ACC112 (cell line): ENCODE results near the gene TMEM37.

ENCODE experiments used
- H2AFZ ChIP-seq: fragments of 200-600 bp; sonication (generic); one replicate; pipeline ENCODE4 v1.6.0; 2017; ENCODE audit warnings: antibody characterized with exemption, low read length; ENCODE audit not compliant: unreplicated experiment
- H3K27ac ChIP-seq: fragments of 200-600 bp; sonication (generic); 2 replicates; pipeline ENCODE4 v1.5.1; 2014; ENCODE audit warnings: low read depth, mild to moderate bottlenecking, antibody characterized with exemption, low read length, moderate library complexity
- H3K27me3 ChIP-seq: fragments of 200-600 bp; sonication (generic); 2 replicates; pipeline ENCODE4 v1.6.1; 2014; ENCODE audit warnings: mild to moderate bottlenecking, antibody characterized with exemption, low read length, moderate library complexity, mixed read lengths; ENCODE audit not compliant: insufficient read depth
- H3K36me3 ChIP-seq: fragments of 200-600 bp; sonication (generic); 2 replicates; pipeline ENCODE4 v1.6.1; 2016; ENCODE audit warnings: mild to moderate bottlenecking, antibody characterized with exemption, low read length, moderate library complexity, mixed read lengths; ENCODE audit not compliant: insufficient read depth
- H3K4me1 ChIP-seq: fragments of 200-600 bp; sonication (generic); one replicate; pipeline ENCODE4 v1.6.1; 2016; ENCODE audit warnings: low read length, mixed read lengths; ENCODE audit not compliant: insufficient read depth, unreplicated experiment, control insufficient read depth
- H3K4me3 ChIP-seq: fragments of 200-600 bp; sonication (generic); 2 replicates; pipeline ENCODE4 v1.5.1; 2014; ENCODE audit warnings: mild to moderate bottlenecking, low read depth, low read length
- H3K79me2 ChIP-seq: fragments of 200-600 bp; sonication (generic); one replicate; pipeline ENCODE4 v1.6.0; 2016; ENCODE audit warnings: low read length; ENCODE audit not compliant: control insufficient read depth, unreplicated experiment, insufficient read depth

Gene TMEM37

DNA sequence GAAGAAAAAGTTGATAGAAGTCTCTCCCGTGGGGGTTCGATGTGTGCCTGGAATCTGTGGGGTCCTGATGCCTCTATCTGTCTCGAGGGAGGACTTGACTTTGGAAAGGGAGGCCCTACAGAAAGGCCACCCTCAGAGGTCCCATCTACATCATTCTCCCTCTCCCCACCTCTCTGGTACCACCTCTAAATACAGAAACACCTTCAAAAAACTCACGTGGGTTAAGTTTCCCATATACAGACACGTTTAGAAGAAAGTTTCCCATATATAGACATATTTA is 5.3 kb upstream of the TMEM37 start:
- Histone ChIP-seq H3K27me3 (peaks cover 49% of the 10 kb centered on the region), H3K79me2 (no peaks in the 10 kb centered on the region), H3K36me3 (no peaks in the 10 kb centered on the region), H2AFZ (no peak overlapping the region), H3K27ac (no peak overlapping the region), H3K4me1 (peaks cover 24% of the 10 kb centered on the region), H3K4me3 (no peak overlapping the region)

DNA sequence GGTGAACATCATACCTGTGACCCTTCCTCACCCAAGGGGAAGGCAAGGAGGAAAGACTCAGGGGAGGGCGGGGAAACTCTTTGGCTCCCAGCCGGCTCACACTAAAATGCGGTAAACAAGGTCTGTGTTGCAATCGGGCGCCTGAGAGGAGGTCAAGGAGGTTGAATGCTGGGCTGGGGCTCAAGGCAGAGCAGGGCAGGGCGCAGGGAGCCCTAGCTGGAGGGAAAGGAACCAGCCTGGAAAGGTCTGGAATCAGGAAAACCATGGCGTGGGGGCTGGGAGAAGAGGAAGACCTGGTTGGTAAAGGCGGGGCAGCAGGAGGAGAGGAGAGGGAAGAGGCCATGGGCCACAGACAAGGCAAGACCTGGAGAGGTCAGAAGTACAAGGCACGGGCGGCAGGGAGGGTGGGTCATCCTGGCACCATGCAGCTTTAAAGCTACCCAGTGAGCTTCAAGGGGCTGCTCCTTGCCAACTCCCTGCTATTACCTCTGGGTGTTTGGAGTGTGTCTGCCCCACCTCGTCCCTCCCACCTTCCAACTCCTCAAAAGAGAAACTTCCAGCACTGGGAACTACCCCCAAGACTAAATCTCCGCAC is 4.8 kb upstream of the TMEM37 start:
- Histone ChIP-seq H3K27ac (no peak overlapping the region), H3K79me2 (no peaks in the 10 kb centered on the region), H2AFZ (no peak overlapping the region), H3K27me3 (peaks cover 43% of the 10 kb centered on the region), H3K36me3 (no peaks in the 10 kb centered on the region), H3K4me1 (peaks cover 25% of the 10 kb centered on the region), H3K4me3 (no peak overlapping the region)

DNA sequence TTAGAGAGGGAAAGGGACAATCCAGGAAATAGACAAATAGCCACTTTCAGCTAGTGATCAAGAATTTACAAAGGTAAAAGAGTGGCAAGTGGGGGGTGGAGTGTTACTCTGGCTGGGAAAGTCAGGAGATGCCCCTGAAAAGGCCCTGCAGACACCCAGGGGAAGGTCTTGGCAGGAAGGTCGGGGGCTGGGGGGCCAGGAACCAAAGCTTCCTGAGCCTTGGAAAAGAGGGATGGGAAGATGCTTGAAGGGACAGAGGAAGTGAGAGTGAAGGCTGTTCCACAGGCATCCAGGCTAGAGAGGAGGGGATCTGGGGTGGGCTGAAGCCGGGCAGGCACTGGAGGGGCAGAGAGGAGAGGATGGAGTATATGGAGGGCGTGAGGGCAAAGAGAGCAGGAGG is 3.9 kb upstream of the TMEM37 start:
- H2AFZ ChIP-seq, result no peak overlapping the region
- no peaks in the 10 kb centered on the region for H3K79me2 ChIP-seq
- H3K4me3 ChIP-seq, result no peak overlapping the region
- peaks cover 25% of the 10 kb centered on the region for H3K4me1 ChIP-seq
- peaks cover 34% of the 10 kb centered on the region for H3K27me3 ChIP-seq
- no peaks in the 10 kb centered on the region for H3K36me3 ChIP-seq
- H3K27ac ChIP-seq, result no peak overlapping the region

DNA sequence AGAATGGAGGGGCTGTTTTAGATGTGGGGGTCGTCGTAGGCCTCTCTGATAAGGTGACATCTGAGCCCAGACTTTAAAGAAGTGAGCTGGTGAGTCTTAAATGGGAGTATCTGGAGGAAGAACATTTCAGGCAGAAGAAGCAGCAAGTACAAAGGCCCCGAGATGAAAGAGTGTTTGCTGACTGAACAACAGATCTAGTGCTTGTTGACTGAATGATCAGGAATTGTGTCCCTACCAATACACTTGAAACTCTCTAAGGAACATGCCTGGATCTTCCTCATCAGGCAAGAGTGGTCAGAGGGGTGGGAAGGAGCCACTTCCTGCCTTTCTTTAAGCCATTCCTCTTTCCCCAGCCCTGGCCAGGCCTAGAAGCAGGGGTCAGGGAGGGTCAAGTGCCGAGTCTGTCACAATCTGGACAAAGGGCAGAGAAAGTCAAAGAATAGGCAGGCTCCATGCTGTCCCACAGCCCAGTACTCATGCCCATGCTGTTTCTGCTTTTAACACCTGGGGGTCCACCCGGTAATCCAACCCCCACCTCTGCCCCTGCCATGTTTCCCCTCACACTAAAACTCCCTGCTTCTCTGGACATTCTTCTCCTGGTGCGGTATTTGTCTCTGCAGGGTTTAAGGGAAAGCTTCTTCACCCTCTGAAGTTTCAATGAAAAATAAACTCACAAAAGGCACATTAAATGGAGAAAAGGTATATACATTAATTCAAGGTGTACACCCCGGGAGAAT is 3.0 kb upstream of the TMEM37 start:
- Histone ChIP-seq H3K79me2 (no peaks in the 10 kb centered on the region), H3K4me1 (peaks cover 25% of the 10 kb centered on the region), H3K36me3 (no peaks in the 10 kb centered on the region), H3K4me3 (no peak overlapping the region), H3K27me3 (peaks cover 28% of the 10 kb centered on the region), H3K27ac (no peak overlapping the region), H2AFZ (no peak overlapping the region)

DNA sequence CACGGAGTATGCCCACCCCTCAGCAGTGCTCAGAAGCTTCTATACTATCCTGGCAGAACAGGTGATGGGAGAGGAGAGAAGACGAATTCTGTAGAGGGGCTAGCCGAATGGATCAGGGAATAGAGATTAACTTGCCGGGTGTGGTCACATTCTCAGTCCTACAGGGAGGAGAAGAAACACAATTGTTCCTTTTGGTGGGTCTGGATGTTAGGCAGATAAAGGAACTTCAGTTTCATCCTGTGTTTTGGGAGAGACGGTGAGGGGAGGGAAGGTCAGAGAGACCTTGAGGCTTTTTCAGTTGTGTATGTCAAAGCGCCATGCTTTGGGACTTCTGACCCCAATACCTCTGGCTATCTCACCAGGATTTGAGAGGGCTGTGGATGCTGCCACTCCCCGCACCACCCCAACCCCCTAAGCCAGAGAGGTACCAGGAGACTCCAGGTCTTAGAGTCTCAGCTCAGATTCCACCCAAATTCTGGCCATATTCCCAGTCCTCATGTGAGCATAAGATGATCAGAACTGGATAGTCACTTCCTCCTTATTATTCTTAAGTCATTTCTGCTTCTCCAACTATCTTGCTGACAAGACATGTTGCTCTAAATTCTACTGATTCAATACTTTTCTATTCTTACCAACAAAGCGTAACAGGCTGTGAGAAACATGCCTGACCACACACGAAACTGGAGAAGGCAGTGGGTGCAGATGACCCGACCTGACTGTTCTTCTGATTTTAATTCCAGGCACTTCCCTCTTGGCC is 2.3 kb upstream of the TMEM37 start:
- Histone ChIP-seq H3K4me1 (peaks cover 25% of the 10 kb centered on the region), H3K4me3 (no peak overlapping the region), H3K36me3 (no peaks in the 10 kb centered on the region), H3K79me2 (no peaks in the 10 kb centered on the region), H3K27me3 (peaks cover 26% of the 10 kb centered on the region), H2AFZ (no peak overlapping the region), H3K27ac (no peak overlapping the region)

DNA sequence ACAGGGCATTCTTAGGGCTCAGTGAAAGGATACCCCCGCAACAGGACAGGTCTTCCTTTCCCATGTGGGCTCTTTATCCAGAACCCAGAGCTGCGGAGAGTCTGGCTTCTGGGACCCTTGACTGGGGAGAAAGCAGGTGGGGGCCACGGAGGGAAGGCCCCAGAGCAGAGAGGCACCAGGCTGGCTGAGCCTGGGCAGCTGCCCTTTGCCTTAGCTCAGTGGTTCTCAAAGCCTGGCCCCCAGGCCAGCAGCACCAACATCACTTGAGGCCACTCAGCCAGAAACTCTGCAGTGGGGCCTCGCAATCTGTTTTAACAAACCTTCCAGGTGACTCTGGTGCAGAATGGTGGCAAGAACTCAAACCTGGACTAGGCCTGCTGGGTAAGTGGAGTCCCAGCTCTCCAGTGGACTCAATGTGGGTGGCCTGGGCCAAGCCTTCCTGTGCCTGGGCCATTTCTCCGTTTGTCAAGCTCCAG is 1.6 kb upstream of the TMEM37 start:
- Histone ChIP-seq H3K4me3 (no peak overlapping the region), H2AFZ (no peak overlapping the region), H3K27me3 (peaks cover 22% of the 10 kb centered on the region), H3K36me3 (no peaks in the 10 kb centered on the region), H3K27ac (no peak overlapping the region), H3K4me1 (peaks cover 25% of the 10 kb centered on the region), H3K79me2 (no peaks in the 10 kb centered on the region)

DNA sequence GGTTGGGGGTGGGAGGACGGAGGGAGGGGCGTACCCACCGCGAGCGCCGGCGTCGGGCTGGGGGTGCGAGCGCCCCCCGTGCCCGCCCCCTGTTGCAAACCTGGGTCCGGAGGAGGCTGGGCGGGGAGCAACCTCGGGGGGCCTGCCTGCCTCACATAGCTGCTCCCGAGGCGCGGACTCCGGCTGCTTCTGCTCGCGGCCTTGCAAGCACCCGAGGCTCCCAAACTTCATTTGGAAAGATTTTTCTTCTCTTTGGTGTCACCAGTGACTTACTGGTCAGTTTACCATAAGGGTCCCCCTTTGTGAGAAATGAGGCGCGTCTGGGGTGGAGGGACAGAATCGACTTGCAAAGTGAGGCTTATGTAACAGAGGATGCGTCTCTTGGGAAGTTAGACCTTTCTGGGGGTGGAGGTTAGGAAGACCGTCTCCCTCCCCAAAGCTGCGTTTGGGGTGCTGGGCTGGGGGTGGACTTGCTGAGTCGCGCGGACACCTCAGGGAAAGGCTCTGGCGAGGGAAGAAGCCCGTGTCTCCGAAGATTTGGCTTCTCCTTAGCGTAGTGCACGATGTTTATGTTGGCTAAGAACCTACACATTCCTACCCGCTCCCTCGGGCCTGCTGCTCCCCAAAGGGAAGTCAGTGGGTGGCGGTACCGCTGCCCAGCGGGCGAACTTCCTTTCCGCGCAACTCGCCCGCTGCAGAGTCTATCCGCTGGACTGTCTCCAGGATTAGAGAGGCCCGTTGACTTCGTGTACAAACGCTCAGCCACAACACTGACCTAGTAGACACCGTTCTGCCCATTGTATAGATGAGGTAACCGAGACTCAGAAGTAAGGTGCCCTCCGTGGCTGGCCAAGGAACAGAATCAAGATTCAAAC is 559 bp downstream of the TMEM37 start:
- no peaks in the 10 kb centered on the region for H3K79me2 ChIP-seq
- 0 out of 2 replicates have a peak, but pooled peaks cover 5% of the 10 kb centered on the region for H3K27me3 ChIP-seq
- peak overlapping the region; percentile 72 for H3K4me3 ChIP-seq
- H2AFZ ChIP-seq, result peak overlapping the region; percentile 47
- H3K27ac ChIP-seq, result no peak overlapping the region
- H3K4me1 ChIP-seq, result peaks cover 13% of the 10 kb centered on the region
- no peaks in the 10 kb centered on the region for H3K36me3 ChIP-seq

DNA sequence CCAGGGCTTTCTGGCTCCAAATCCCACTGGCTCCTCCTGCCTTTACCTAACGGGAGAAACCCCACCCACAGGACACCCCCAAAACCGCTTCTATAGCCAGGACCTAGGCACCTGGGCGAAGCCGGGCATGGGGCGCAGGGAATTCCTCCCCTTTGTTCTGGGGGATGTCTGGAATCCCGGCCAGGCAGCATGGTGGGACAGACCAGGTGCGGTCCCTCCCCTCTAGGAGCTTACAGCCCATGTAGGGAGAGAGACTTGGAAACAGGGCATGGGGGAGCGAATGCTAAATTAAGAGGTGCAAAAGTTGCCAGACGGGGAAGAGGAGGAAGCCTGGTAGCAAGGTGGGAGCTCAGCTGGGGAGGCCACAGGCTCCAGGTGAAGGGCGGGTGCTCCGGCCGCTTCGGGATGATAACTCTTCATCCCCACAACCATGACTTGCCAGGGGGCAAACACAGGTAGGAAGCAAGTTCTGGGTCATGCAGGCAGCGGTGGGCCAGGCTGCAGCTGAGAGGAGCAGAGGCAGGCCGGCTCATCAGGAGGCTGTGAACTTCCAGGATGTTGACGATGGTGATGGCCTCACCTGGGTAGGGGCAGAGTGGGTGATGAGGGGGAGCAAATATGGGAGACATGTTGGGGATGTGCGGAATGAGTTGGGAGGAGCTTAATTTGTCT is 1.3 kb downstream of the TMEM37 start:
- peaks cover 13% of the 10 kb centered on the region for H3K4me1 ChIP-seq
- no peak overlapping the region for H3K27ac ChIP-seq
- H3K36me3 ChIP-seq, result no peaks in the 10 kb centered on the region
- no peaks in the 10 kb centered on the region for H3K27me3 ChIP-seq
- H2AFZ ChIP-seq, result no peak overlapping the region
- H3K4me3 ChIP-seq, result no peak overlapping the region
- H3K79me2 ChIP-seq, result no peaks in the 10 kb centered on the region

DNA sequence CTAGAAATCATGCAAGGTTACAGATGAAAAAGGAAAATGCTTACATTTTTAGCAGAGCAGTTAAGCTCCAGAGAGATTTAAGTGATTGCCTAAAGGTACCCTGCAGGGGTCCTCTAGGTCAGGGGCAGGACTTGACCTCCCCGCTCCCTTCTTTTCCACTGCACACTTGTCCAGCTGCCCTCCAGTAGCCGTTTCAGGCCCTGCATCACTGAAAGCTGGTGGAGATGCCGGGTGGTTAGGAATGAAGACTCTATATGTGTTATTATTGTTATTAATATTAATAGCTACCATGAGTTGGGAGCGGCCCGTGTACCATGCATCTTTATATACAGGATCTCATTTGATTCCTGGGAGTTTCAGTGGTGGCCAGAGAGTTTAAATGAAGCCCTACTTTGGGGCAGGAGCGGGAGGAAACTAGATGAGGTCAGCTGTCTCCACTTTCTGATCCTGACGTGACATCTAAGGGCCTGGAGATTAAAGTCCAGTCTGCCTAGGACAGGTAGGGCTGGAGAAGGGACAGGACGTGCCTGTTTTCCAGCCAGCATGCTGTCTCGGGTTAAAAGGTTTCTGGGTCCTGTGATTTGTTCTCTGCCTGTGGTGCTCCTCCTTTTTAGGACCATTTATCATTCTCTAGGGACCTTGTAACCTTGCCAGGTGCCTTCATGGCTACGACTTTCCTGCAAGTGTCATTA is 2.1 kb downstream of the TMEM37 start:
- no peaks in the 10 kb centered on the region for H3K79me2 ChIP-seq
- H3K27me3 ChIP-seq, result peaks cover 3% of the 10 kb centered on the region; the same call in 1 of the 2 replicates
- peaks cover 13% of the 10 kb centered on the region for H3K4me1 ChIP-seq
- no peak overlapping the region for H2AFZ ChIP-seq
- H3K4me3 ChIP-seq, result no peak overlapping the region
- no peak overlapping the region for H3K27ac ChIP-seq
- H3K36me3 ChIP-seq, result no peaks in the 10 kb centered on the region
